Adrenal gland (tissue), 12 donors: ENCODE results near the gene TLCD1. TPM values are rescaled to one million over a fixed set of nuclear protein-coding genes. Genes with fewer than 3 reads are reported as not detected.

Source experiments
- DNase-seq, 7 donors: peaks; one replicate each; pipeline ENCODE4 v3.0.0-alpha.2; 2019 to 2020
- H3K27ac ChIP-seq, 5 donors: fragments of 200-600 bp; sonication (generic) in 4 of 5; 1 replicate in 3 of 5; 2 replicates in 2 of 5; pipeline versions ENCODE4 v1.5.1 to v1.8.0; 2016 to 2020; ENCODE audit warnings: mild to moderate bottlenecking in 1 of 5
- H3K27me3 ChIP-seq: fragments of 200-600 bp; 2 replicates; pipeline ENCODE4 v1.8.0; 2021
- H3K36me3 ChIP-seq, 2 donors: fragments of 200-600 bp; replicated peaks in 1 of 2; 1 replicate in 1 of 2; 2 replicates in 1 of 2; pipeline versions ENCODE4 v1.5.1 to v1.8.0; 2018 to 2022
- H3K4me1 ChIP-seq, 2 donors: fragments of 200-600 bp; replicated peaks in 1 of 2; 1 replicate in 1 of 2; 2 replicates in 1 of 2; pipeline versions ENCODE4 v1.5.1 to v1.8.0; 2018 to 2021
- H3K4me3 ChIP-seq, 4 donors: fragments of 200-600 bp; sonication (generic) in 3 of 4; one replicate each; pipeline ENCODE4 v1.5.1; 2016 to 2018
- H3K9me3 ChIP-seq, 3 donors: fragments of 200-600 bp; sonication (generic) in 1 of 3; replicated peaks in 1 of 3; 1 replicate in 2 of 3; 2 replicates in 1 of 3; pipeline versions ENCODE4 v1.5.1 to v1.8.0; 2016 to 2021
- CTCF ChIP-seq, 6 experiments: fragments of 450-650 bp in 4 of 6; fragments of 200-600 bp in 2 of 6; sonication (generic) in 1 of 6; IDR thresholded peaks; 1 replicate in 5 of 6; 2 replicates in 1 of 6; pipeline versions ENCODE4 v1.5.1 to v1.8.0; 2016 to 2021; ENCODE audit warnings: antibody characterized with exemption in 6 of 6, mild to moderate bottlenecking in 2 of 6, moderate library complexity in 1 of 6
- POLR2A ChIP-seq, 2 donors: fragments of 450-650 bp; IDR thresholded peaks; one replicate each; pipeline ENCODE4 v1.6.1; 2017; ENCODE audit warnings: antibody characterized with exemption in 2 of 2, mild to moderate bottlenecking in 2 of 2, moderate library complexity in 1 of 2
- WGBS, 4 donors: extraction: QIAGEN DNeasy Blood & Tissue Kit in 2 of 4; methylation state at CpG; one replicate each; pipeline versions ENCODE4 v1.1.5 to v1.1.7; 2013 to 2017; 5-methylcytosine and 5-hydroxymethylcytosine counted together
- intact Hi-C, 2 donors: fragments of 100-400 bp; cut with DNase I; formaldehyde crosslinking; loops; one replicate each; pipeline versions ENCODE4 v1.14.1 to v1.15.0; 2022 to 2023
- polyA plus RNA-seq, 3 donors: library from polyadenylated mRNA; stranded (reverse); fragments of 200-250 nt in 2 of 3; fragments of 350-450 nt in 1 of 3; fragmentation: Illumina TruSeq in 1 of 3; extraction: RNeasy Lipid Tissue Mini Kit (QIAGEN cat#74804) in 1 of 3; gene quantifications; one replicate each; pipeline ENCODE4 v1.2.3, GENCODE V29; 2013 to 2014
- total RNA-seq, 9 donors: library from RNA; depleted of rRNA in 4 of 9; stranded (reverse); fragments of >200 nt in 4 of 9; fragments of 120-200 nt in 1 of 9; fragmentation: NEBNext Ultra II Directional in 1 of 9; extraction: Animal tissue kit (Norgen Biotek cat#: 25700) in 1 of 9; gene quantifications; one replicate each; pipeline versions ENCODE4 v1.1.0 to v1.2.4, GENCODE V29; 2013 to 2023
- donor health status: healthy with polysubstance abuse.
- donor health status: Bipolar disorder and iron deficiency.
- donor health status: DM: yes; HTN: yes; CAD: no.
- donor health status: DM: no; HTN: no; CAD: no.
- donor health status: DM: no; HTN: no; CAD: no.
- donor health status: DM: yes; HTN: yes; CAD: no.

The TLCD1 gene
- total and polyA plus RNA-seq, 12 donors = 0.52 to 18.8 (median 5.9) TPM

DNA sequence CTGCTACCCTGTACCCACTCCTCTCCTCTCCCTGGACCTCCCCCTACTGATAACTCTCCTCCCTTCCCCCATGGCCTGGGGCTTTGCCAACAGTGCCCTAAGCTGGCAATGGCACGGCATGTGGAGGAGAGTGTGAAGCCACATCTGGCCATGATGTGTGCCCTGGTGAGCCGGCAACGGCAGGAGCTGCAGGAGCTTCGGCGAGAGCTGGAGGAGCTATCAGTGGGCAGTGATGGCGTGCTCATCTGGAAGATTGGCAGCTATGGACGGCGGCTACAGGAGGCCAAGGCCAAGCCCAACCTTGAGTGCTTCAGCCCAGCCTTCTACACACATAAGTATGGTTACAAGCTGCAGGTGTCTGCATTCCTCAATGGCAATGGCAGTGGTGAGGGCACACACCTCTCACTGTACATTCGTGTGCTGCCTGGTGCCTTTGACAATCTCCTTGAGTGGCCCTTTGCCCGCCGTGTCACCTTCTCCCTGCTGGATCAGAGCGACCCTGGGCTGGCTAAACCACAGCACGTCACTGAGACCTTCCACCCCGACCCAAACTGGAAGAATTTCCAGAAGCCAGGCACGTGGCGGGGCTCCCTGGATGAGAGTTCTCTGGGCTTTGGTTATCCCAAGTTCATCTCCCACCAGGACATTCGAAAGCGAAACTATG, 23.0 kb upstream of the TLCD1 start:
- peaks cover 37 to 49% of the 10 kb centered on the region in 2 donors for H3K4me1 ChIP-seq
- 46 to 62% (median 54%) methylated on average over 8 to 18 of the region's 18 CpGs for WGBS, 4 donors
- peak in 1 of 7 donors; percentile 28 for DNase-seq
- H3K4me3 ChIP-seq = no peak overlapping the region
- H3K27me3 ChIP-seq = no peaks in the 10 kb centered on the region
- peaks cover 0 to 25% of the 10 kb centered on the region in 2 donors for H3K36me3 ChIP-seq
- TF ChIP-seq POLR2A (IDR thresholded peaks at IDR 0.05) (no peak), CTCF (IDR thresholded peaks at IDR 0.05) (no peak)
- peak overlapping the region in 3 of 5 donors; percentile 4 to 98 (median 8) for H3K27ac ChIP-seq
- H3K9me3 ChIP-seq = no peaks in the 10 kb centered on the region
- intact Hi-C loops = no loop called here

DNA sequence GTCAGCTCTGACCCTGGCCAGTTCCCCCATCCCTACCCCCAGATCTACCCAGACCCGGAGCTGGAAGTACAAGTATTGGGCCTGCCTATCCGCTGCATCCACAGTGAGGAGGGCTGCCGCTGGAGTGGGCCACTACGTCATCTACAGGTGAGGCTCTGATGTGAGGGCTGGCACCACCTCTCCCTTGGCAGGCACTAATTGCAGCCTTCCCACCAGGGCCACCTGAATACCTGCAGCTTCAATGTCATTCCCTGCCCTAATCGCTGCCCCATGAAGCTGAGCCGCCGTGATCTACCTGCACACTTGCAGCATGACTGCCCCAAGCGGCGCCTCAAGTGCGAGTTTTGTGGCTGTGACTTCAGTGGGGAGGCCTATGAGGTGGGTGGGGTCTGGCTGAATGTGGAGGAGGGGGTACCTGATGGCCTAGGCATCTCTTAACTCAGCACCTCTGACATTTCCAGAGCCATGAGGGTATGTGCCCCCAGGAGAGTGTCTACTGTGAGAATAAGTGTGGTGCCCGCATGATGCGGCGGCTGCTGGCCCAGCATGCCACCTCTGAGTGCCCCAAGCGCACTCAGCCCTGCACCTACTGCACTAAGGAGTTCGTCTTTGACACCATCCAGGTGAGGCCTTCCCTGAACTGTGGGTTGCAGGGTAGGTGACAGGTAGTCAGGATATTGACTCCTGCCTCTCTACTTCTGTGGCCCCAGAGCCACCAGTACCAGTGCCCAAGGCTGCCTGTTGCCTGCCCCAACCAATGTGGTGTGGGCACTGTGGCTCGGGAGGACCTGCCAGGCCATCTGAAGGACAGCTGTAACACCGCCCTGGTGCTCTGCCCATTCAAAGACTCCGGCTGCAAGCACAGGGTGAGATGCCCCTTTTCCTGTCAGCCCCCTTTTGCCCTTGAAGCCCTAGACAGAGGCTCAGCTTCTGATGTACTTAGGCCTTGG, 22.0 kb upstream of the TLCD1 start:
- Histone ChIP-seq H3K9me3 (no peaks in the 10 kb centered on the region), H3K4me1 (peaks cover 43 to 54% of the 10 kb centered on the region in 2 donors), H3K27ac (peak overlapping the region in 2 of 5 donors; percentile 8 to 98), H3K36me3 (peaks cover 0 to 25% of the 10 kb centered on the region in 2 donors), H3K4me3 (no peak overlapping the region), H3K27me3 (no peaks in the 10 kb centered on the region)
- 76 to 87% (median 84%) methylated on average over 3 to 18 of the region's 18 CpGs for WGBS, 4 donors
- peak in 2 of 7 donors; percentile 24 to 25 for DNase-seq
- intact Hi-C loops = loop anchor here in 1 of 2 donors (2.0 kb wide), 1 partner anchor 19 kb away; the partner anchor contains the start of gene NEK8
- TF ChIP-seq CTCF (IDR thresholded peaks at IDR 0.05) (no peak), POLR2A (IDR thresholded peaks at IDR 0.05) (no peak)

GRCh38 chr17:28747051-28747691, 21.1 kb upstream of the TLCD1 start:
- intact Hi-C loops = loop anchor here in 1 of 2 donors (2.0 kb wide), 1 partner anchor 18 kb away; the partner anchor contains the start of gene NEK8
- Histone ChIP-seq H3K27ac (peak overlapping the region in 4 of 5 donors; percentile 79 to 98 (median 90)), H3K9me3 (no peaks in the 10 kb centered on the region), H3K4me1 (peaks cover 47 to 57% of the 10 kb centered on the region in 2 donors), H3K4me3 (no peak overlapping the region), H3K27me3 (no peaks in the 10 kb centered on the region), H3K36me3 (peaks cover 0 to 25% of the 10 kb centered on the region in 2 donors)
- DNase-seq = peak in 5 of 7 donors; percentile 53 to 74 (median 68)
- 23 to 34% (median 26%) methylated on average over 4 to 7 of the region's 7 CpGs; no CpG with 5 or more reads in 1 of the 4 donors for WGBS, 4 donors
- no peak for TF ChIP-seq POLR2A (IDR thresholded peaks at IDR 0.05)
- peak in 1 of 6 experiments; percentile 21 for TF ChIP-seq CTCF (IDR thresholded peaks at IDR 0.05)
